Spleen (tissue), 11 donors: ENCODE data around the gene OR13J1. TPM values are rescaled to one million over a fixed set of nuclear protein-coding genes. Genes with fewer than 3 reads are reported as not detected.
"Not testable (repeated sequence)": the region's sequence is repeated elsewhere in the genome, so short reads cannot be mapped to it uniquely, and the experiment has no call there.

Experiments used
- DNase-seq: peaks from one replicate; pipeline ENCODE4 v3.0.0-alpha.2; 2020
- H3K27ac ChIP-seq, 8 donors: fragments of 200-600 bp; sonication (generic) in 7 of 8; 1 replicate in 4 of 8; 2 replicates in 4 of 8; pipeline versions ENCODE4 v1.5.0 to v1.8.0; 2016 to 2021; ENCODE audit warnings: inconsistent platforms in 4 of 8, mild to moderate bottlenecking in 4 of 8, moderate library complexity in 1 of 8
- H3K27me3 ChIP-seq, 7 donors: fragments of 200-600 bp; sonication (generic) in 6 of 7; replicated peaks in 1 of 7; 1 replicate in 4 of 7; 2 replicates in 3 of 7; pipeline versions ENCODE4 v1.5.0 to v1.8.0; 2016 to 2021; ENCODE audit warnings: inconsistent platforms in 3 of 7, mild to moderate bottlenecking in 1 of 7
- H3K36me3 ChIP-seq, 6 donors: fragments of 200-600 bp; sonication (generic) in 5 of 6; 1 replicate in 4 of 6; 2 replicates in 2 of 6; pipeline versions ENCODE4 v1.5.0 to v1.8.0; 2016 to 2021; ENCODE audit warnings: inconsistent platforms in 2 of 6
- H3K4me1 ChIP-seq, 6 donors: fragments of 200-600 bp; sonication (generic) in 5 of 6; 1 replicate in 3 of 6; 2 replicates in 3 of 6; pipeline versions ENCODE4 v1.5.0 to v1.8.0; 2016 to 2021; ENCODE audit warnings: inconsistent platforms in 3 of 6
- H3K4me3 ChIP-seq, 8 donors: fragments of 200-600 bp; sonication (generic) in 7 of 8; 1 replicate in 4 of 8; 2 replicates in 4 of 8; pipeline versions ENCODE4 v1.5.0 to v1.8.0; 2016 to 2021; ENCODE audit warnings: inconsistent platforms in 4 of 8, mild to moderate bottlenecking in 4 of 8, moderate library complexity in 2 of 8
- H3K9me3 ChIP-seq, 8 donors: fragments of 200-600 bp; sonication (generic) in 7 of 8; 1 replicate in 4 of 8; 2 replicates in 4 of 8; pipeline versions ENCODE4 v1.5.0 to v1.8.0; 2016 to 2021; ENCODE audit warnings: inconsistent platforms in 4 of 8
- POLR2A ChIP-seq, 3 donors: fragments of 450-650 bp; IDR thresholded peaks; one replicate each; pipeline ENCODE4 v1.5.1; 2017; ENCODE audit warnings: antibody characterized with exemption in 3 of 3, mild to moderate bottlenecking in 1 of 3
- POLR2AphosphoS5 ChIP-seq, 3 donors: sonication (generic); formaldehyde crosslinking; IDR thresholded peaks; one replicate each; pipeline ENCODE4 v1.5.1; 2017; ENCODE audit warnings: antibody characterized with exemption in 3 of 3
- WGBS, 5 donors: extraction: QIAGEN DNeasy Blood & Tissue Kit in 3 of 5; methylation state at CpG; one replicate each; pipeline versions ENCODE4 v1.1.5 to v1.1.7; 2013 to 2018; 5-methylcytosine and 5-hydroxymethylcytosine counted together
- intact Hi-C: fragments of 100-400 bp; cut with DNase I; formaldehyde crosslinking; loops from one replicate; pipeline ENCODE4 v1.15.0; 2023; ENCODE audit warnings: low total_unique reads
- polyA plus RNA-seq, 3 donors: library from polyadenylated mRNA; stranded (reverse); fragments of 200-250 nt; gene quantifications; one replicate each; pipeline ENCODE4 v1.2.1, GENCODE V29; 2013
- total RNA-seq, 7 donors: library from RNA; depleted of rRNA in 3 of 7; stranded (reverse); fragments of >200 nt in 3 of 7; fragmentation: NEBNext Ultra II Directional in 4 of 7; extraction: Animal tissue kit (Norgen Biotek cat#: 25700) in 4 of 7; gene quantifications; one replicate each; pipeline versions ENCODE4 v1.1.0 to v1.2.1, GENCODE V29; 2016 to 2021
- TF ChIP-seq, protein P1 (sequence below), 11 experiments: fragments of 200-600 bp in 7 of 11; fragments of 450-650 bp in 4 of 11; sonication (generic) in 4 of 11; IDR thresholded peaks in 8 of 11; conservative IDR thresholded peaks in 3 of 11; 1 replicate in 7 of 11; 2 replicates in 4 of 11; pipeline versions ENCODE4 v1.4.0 to v1.8.0; 2016 to 2021; ENCODE audit warnings: antibody characterized with exemption in 11 of 11, inconsistent platforms in 4 of 11, mild to moderate bottlenecking in 1 of 11
- donor health status: healthy with polysubstance abuse.
- donor health status: DM: no; HTN: no; CAD: no; lungs with moderate emphysema.
- donor health status: DM: no; HTN: no; CAD: no.
- donor health status: Bipolar disorder and iron deficiency.
- donor health status: healthy.
- donor health status: DM: no; HTN: no; CAD: no.
- donor health status: DM: yes; HTN: yes; CAD: no.

OR13J1 gene
- total and polyA plus RNA-seq, 10 donors, result not detected

DNA sequence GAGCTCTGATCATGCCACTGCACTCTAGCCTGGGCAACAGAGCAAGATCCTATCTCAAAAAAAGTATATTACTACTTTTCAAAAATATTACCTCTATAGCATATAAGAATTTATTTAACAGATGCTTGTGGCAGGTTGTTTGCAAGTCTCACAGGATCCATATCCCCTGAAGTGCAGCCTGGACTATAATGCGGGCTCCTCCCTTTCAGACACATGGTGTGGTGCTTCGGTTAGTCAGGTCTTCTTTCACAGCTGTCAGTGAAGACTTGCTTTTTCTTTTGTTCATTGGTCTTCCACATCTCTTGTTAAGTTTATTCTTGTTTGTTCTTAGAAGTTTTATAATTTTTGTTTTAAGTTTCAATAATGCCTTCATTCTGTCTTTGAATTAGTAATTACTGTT lies 26.4 kb upstream of the OR13J1 start:
- Histone ChIP-seq H3K9me3 (no peaks in the 10 kb centered on the region), H3K4me3 (no peak overlapping the region), H3K27ac (no peak overlapping the region), H3K36me3 (no peaks in the 10 kb centered on the region), H3K4me1 (no peaks in the 10 kb centered on the region), H3K27me3 (peaks cover 0 to 46% (median 0%) of the 10 kb centered on the region in 7 donors)
- TF ChIP-seq, protein P1, sequence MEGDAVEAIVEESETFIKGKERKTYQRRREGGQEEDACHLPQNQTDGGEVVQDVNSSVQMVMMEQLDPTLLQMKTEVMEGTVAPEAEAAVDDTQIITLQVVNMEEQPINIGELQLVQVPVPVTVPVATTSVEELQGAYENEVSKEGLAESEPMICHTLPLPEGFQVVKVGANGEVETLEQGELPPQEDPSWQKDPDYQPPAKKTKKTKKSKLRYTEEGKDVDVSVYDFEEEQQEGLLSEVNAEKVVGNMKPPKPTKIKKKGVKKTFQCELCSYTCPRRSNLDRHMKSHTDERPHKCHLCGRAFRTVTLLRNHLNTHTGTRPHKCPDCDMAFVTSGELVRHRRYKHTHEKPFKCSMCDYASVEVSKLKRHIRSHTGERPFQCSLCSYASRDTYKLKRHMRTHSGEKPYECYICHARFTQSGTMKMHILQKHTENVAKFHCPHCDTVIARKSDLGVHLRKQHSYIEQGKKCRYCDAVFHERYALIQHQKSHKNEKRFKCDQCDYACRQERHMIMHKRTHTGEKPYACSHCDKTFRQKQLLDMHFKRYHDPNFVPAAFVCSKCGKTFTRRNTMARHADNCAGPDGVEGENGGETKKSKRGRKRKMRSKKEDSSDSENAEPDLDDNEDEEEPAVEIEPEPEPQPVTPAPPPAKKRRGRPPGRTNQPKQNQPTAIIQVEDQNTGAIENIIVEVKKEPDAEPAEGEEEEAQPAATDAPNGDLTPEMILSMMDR (IDR thresholded peaks at IDR 0.05 in 8 of 11, conservative IDR thresholded peaks at IDR 0.05 in 3 of 11), result no peak
- TF ChIP-seq POLR2AphosphoS5 (IDR thresholded peaks at IDR 0.05), result no peak
- no peak for TF ChIP-seq POLR2A (IDR thresholded peaks at IDR 0.05)
- intact Hi-C loops, result loop anchor here (10.0 kb wide), 1 partner anchor 52 kb away; no protein-coding TSS in a partner anchor
- WGBS, 5 donors, result 93 to 97% (median 95%) methylated on average over 2 of the region's 2 CpGs
- DNase-seq, result no peak

DNA sequence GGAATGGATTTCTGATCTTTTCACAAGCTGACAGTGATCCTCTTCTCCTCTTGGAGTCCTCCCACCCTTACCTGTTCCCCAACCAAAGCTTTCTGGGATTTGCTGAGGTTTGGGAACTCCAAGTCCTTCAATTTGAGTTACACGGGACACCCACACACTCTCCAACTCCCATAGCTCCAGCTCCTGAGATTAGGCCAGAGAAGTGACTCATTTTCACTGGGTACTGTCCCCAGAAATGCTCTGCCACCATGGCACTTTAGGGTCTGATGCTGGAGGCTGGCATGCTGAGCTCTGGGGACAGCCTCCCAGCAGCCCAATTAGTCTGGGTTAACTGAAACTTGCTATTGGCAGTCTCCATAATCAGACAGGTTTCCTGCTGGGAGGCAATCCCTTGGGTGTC lies 21.9 kb upstream of the OR13J1 start:
- no peaks in the 10 kb centered on the region for H3K9me3 ChIP-seq
- H3K36me3 ChIP-seq, result no peaks in the 10 kb centered on the region
- H3K4me3 ChIP-seq, result no peak overlapping the region
- TF ChIP-seq POLR2AphosphoS5 (IDR thresholded peaks at IDR 0.05), result no peak
- TF ChIP-seq, protein P1 (IDR thresholded peaks at IDR 0.05 in 8 of 11, conservative IDR thresholded peaks at IDR 0.05 in 3 of 11), result no peak
- no peak for TF ChIP-seq POLR2A (IDR thresholded peaks at IDR 0.05)
- intact Hi-C loops, result loop anchor here (10.0 kb wide), 1 partner anchor 47 kb away; no protein-coding TSS in a partner anchor
- peaks cover 0 to 37% (median 0%) of the 10 kb centered on the region in 7 donors for H3K27me3 ChIP-seq
- no peaks in the 10 kb centered on the region for H3K4me1 ChIP-seq
- no peak overlapping the region for H3K27ac ChIP-seq
- 88 to 100% (median 93%) methylated on average over 1 of the region's 1 CpG for WGBS, 5 donors
- DNase-seq, result no peak

DNA sequence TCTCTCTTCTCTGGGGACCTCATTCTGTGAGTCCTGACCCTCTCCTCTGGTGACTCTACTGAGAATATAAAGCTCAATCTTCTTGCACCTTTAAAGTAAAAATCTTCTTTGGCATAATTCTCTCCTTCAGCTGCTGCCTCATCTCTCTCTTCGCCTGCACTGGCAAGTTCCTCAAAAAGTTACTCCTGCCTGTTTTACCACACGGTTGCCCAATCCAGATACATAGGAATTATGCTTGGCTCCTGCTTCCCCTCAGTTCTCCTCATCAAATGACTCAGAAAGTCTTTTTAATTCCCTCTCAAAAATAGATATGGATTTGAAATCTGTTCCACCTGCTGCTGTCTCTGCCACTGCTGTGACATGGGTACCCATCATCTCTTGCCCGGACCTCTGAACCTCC lies 21.4 kb upstream of the OR13J1 start:
- no peak overlapping the region for H3K4me3 ChIP-seq
- intact Hi-C loops, result loop anchor here (10.0 kb wide), 1 partner anchor 47 kb away; no protein-coding TSS in a partner anchor
- H3K27me3 ChIP-seq, result peaks cover 0 to 37% (median 0%) of the 10 kb centered on the region in 7 donors
- H3K27ac ChIP-seq, result no peak overlapping the region
- H3K4me1 ChIP-seq, result no peaks in the 10 kb centered on the region
- TF ChIP-seq POLR2A (IDR thresholded peaks at IDR 0.05) (no peak), POLR2AphosphoS5 (IDR thresholded peaks at IDR 0.05) (no peak)
- TF ChIP-seq, protein P1 (IDR thresholded peaks at IDR 0.05 in 8 of 11, conservative IDR thresholded peaks at IDR 0.05 in 3 of 11), result no peak
- no peaks in the 10 kb centered on the region for H3K9me3 ChIP-seq
- DNase-seq, result no peak
- H3K36me3 ChIP-seq, result no peaks in the 10 kb centered on the region
- 50 to 64% (median 59%) methylated on average over 3 of the region's 3 CpGs for WGBS, 5 donors

DNA sequence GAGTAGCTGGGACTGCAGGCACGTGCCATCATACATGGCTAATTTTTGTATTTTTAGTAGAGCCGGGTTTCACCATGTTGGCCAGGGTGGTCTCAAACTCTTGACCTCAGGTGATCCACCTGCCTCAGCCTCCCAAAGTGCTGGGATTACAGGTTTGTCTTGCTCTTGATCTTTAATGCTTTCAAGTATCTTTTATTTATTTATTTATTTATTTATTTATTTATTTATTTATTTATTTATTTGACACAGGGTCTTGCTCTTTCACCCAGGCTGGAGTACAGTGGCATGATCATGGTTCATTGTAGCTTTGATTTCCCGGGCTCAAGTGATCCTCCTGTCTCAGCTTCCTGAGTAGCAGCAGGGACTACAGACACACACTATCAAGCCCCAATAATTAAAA lies 14.7 kb upstream of the OR13J1 start:
- WGBS, 5 donors, result 82 to 94% (median 84%) methylated on average over 3 of the region's 3 CpGs
- H3K9me3 ChIP-seq, DNase-seq, H3K27me3 ChIP-seq, H3K36me3 ChIP-seq, H3K4me1 ChIP-seq, H3K4me3 ChIP-seq, intact Hi-C loops, H3K27ac ChIP-seq: not testable (repeated sequence)

DNA sequence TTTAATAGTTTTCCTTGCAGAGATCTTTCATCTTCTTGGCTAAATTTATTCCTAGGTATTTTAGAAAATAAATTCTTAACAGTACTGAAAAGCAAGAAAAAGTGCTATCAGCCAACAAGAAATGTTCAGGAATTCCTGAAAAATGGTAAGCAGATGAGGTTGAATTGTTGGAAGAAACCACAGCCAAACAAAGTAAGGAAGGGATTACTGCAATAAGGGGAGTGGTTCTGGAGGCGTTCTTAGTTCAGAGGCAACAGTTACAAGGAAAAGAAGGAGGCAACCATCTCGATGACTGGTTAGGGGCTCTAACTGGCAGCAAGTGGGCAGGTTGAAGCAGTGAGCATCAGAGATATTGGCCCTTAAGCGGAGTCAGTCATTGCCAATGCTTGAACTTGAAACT lies 12.8 kb upstream of the OR13J1 start:
- TF ChIP-seq POLR2AphosphoS5 (IDR thresholded peaks at IDR 0.05) (no peak), POLR2A (IDR thresholded peaks at IDR 0.05) (no peak)
- TF ChIP-seq, protein P1 (IDR thresholded peaks at IDR 0.05 in 8 of 11, conservative IDR thresholded peaks at IDR 0.05 in 3 of 11), result no peak
- H3K4me1 ChIP-seq, result no peaks in the 10 kb centered on the region
- 54 to 69% (median 62%) methylated on average over 3 of the region's 3 CpGs for WGBS, 5 donors

More for the DNA sequence above, 12.8 kb upstream of the OR13J1 start:
- Histone ChIP-seq H3K36me3 (no peaks in the 10 kb centered on the region), H3K27me3 (no peaks in the 10 kb centered on the region), H3K27ac (no peak overlapping the region), H3K9me3 (peaks cover 0 to 3% (median under 1%) of the 10 kb centered on the region in 8 donors), H3K4me3 (no peak overlapping the region)
- intact Hi-C loops, result loop anchor here (2.0 kb wide), 1 partner anchor 92 kb away; the partner anchor contains the start of gene NPR2
- no peak for DNase-seq
